CD4-positive, CD25-positive, alpha-beta regulatory T cell (primary cell): ENCODE data around the gene ORAI1. TPM values are rescaled to one million over a fixed set of nuclear protein-coding genes. Genes with fewer than 3 reads are reported as not detected.

ENCODE experiments used
- ATAC-seq, 2 donors: fragments of 150-1000 bp; cut with Tn5 transposase; one replicate each; pipeline ENCODE4 v1.10.0; 2021; ENCODE audit warnings: low read depth in 2 of 2, moderate number of reproducible peaks in 2 of 2, moderate library complexity in 1 of 2
- DNase-seq, 3 donors: peaks; one replicate each; pipeline versions ENCODE4 v3.0.0 to v3.0.0-alpha.2; 2012 to 2022; ENCODE audit warnings: mixed read lengths in 1 of 3
- H3K27ac ChIP-seq: one replicate; pipeline ENCODE4 v1.7.0; 2013; ENCODE audit warnings: mild to moderate bottlenecking, low read length; ENCODE audit not compliant: insufficient read depth, poor library complexity, severe bottlenecking
- H3K27me3 ChIP-seq: one replicate; pipeline ENCODE4 v1.7.0; 2013; ENCODE audit warnings: low read length; ENCODE audit not compliant: control insufficient read depth, insufficient read depth
- H3K36me3 ChIP-seq: one replicate; pipeline ENCODE4 v1.7.0; 2013; ENCODE audit warnings: mild to moderate bottlenecking, low read length, moderate library complexity; ENCODE audit not compliant: control insufficient read depth, insufficient read depth
- H3K4me1 ChIP-seq: 2 replicates; pipeline ENCODE4 v1.7.0; 2013; ENCODE audit warnings: mild to moderate bottlenecking, low read length; ENCODE audit not compliant: insufficient read depth, control insufficient read depth, poor library complexity, severe bottlenecking
- H3K4me3 ChIP-seq: one replicate; pipeline ENCODE4 v1.7.0; 2013; ENCODE audit warnings: low read depth, mild to moderate bottlenecking, low read length, moderate library complexity
- H3K9me3 ChIP-seq, 2 experiments: 1 replicate in 1 of 2; 2 replicates in 1 of 2; pipeline ENCODE4 v1.7.0; 2013; ENCODE audit warnings: low read length in 2 of 2, mild to moderate bottlenecking in 1 of 2, moderate library complexity in 1 of 2; ENCODE audit not compliant: control insufficient read depth in 2 of 2
- H3K27ac Mint-ChIP-seq, 3 donors: one replicate each; pipeline ENCODE4 v1.8.0; 2020 to 2022; ENCODE audit warnings: mild to moderate bottlenecking in 3 of 3, mixed read lengths in 3 of 3, moderate library complexity in 2 of 3
- H3K27me3 Mint-ChIP-seq: one replicate; pipeline ENCODE4 v1.8.0; 2022; ENCODE audit warnings: mild to moderate bottlenecking, mixed read lengths
- H3K36me3 Mint-ChIP-seq: one replicate; pipeline ENCODE4 v1.8.0; 2020; ENCODE audit warnings: mixed read lengths
- H3K4me1 Mint-ChIP-seq, 4 donors: one replicate each; pipeline ENCODE4 v1.8.0; 2020 to 2022; ENCODE audit warnings: mixed read lengths in 4 of 4, mild to moderate bottlenecking in 1 of 4
- H3K4me3 Mint-ChIP-seq, 4 donors: one replicate each; pipeline ENCODE4 v1.8.0; 2020 to 2022; ENCODE audit warnings: mild to moderate bottlenecking in 4 of 4, mixed read lengths in 4 of 4, moderate library complexity in 3 of 4
- H3K9me3 Mint-ChIP-seq, 7 donors: one replicate each; pipeline ENCODE4 v1.8.0; 2020 to 2022; ENCODE audit warnings: mixed read lengths in 7 of 7, mild to moderate bottlenecking in 3 of 7, moderate library complexity in 2 of 7
- polyA plus RNA-seq, 4 donors: library from polyadenylated mRNA; unstranded; fragments of 300-500 nt; fragmentation: Illumina TruSeq; gene quantifications; one replicate each; pipeline ENCODE4 v1.2.3, GENCODE V29; 2021
- total RNA-seq: library from RNA; stranded (reverse); gene quantifications from one replicate; pipeline ENCODE4 v1.2.3, GENCODE V29; 2022

The ORAI1 gene
- total RNA-seq (53.5 TPM), polyA plus RNA-seq (100 to 1,000 TPM; 142 to 181 (median 173) TPM)

GRCh38 chr12:121626087-121626852 lies at the start of gene ORAI1:
Gene ORAI1 (plus strand): TSS chr12:121626530.
- H3K27ac ChIP-seq = peak within 1 kb of the TSS; percentile 94
- peaks cover 53% of the 10 kb centered on the region for H3K4me1 ChIP-seq
- Mint-ChIP-seq H3K36me3 (peaks cover 6% of the 10 kb centered on the region), H3K27ac (peak within 1 kb of the TSS; percentile 92 to 97 (median 97)), H3K4me3 (peak within 1 kb of the TSS; percentile 95 to 100 (median 97)), H3K4me1 (peaks cover 21 to 50% (median 34%) of the 10 kb centered on the region in 4 donors), H3K9me3 (no peaks in the 10 kb centered on the region), H3K27me3 (no peaks in the 10 kb centered on the region)
- peaks cover 9% of the 10 kb centered on the region for H3K36me3 ChIP-seq
- H3K4me3 ChIP-seq = peak within 1 kb of the TSS; percentile 91
- H3K27me3 ChIP-seq = no peaks in the 10 kb centered on the region
- DNase-seq (peak; percentile 93 to 97 (median 95)), ATAC-seq (peak; percentile 82 to 85)
- H3K9me3 ChIP-seq = no peaks in the 10 kb centered on the region

GRCh38 chr12:121576851-121577391 lies 49.4 kb upstream of the ORAI1 start:
- ATAC-seq (no peak), DNase-seq (no peak)
- H3K4me3 Mint-ChIP-seq = peak overlapping the region; percentile 67 to 89 (median 83)
- H3K4me1 Mint-ChIP-seq = peaks cover 5 to 54% (median 25%) of the 10 kb centered on the region in 4 donors
- H3K9me3 Mint-ChIP-seq = peaks cover 0 to 2% (median 0%) of the 10 kb centered on the region in 7 donors
- Histone ChIP-seq H3K9me3 (no peaks in the 10 kb centered on the region), H3K27ac (peak overlapping the region; percentile 23), H3K36me3 (peaks cover 33% of the 10 kb centered on the region), H3K27me3 (no peaks in the 10 kb centered on the region), H3K4me1 (peaks cover 48% of the 10 kb centered on the region), H3K4me3 (no peak overlapping the region)
- H3K27ac Mint-ChIP-seq = peak overlapping the region; percentile 69 to 91 (median 85)
- H3K36me3 Mint-ChIP-seq = peaks cover 31% of the 10 kb centered on the region
- H3K27me3 Mint-ChIP-seq = no peaks in the 10 kb centered on the region

- DNase-seq = no peak
- H3K4me3 Mint-ChIP-seq = peak overlapping the region; percentile 67 to 89 (median 83)
- Histone ChIP-seq H3K36me3 (peaks cover 26% of the 10 kb centered on the region), H3K4me3 (no peak overlapping the region), H3K27me3 (no peaks in the 10 kb centered on the region), H3K4me1 (peaks cover 55% of the 10 kb centered on the region), H3K27ac (peak overlapping the region; percentile 23), H3K9me3 (no peaks in the 10 kb centered on the region)
- ATAC-seq = no peak
- peaks cover 5 to 55% (median 28%) of the 10 kb centered on the region in 4 donors for H3K4me1 Mint-ChIP-seq
- peaks cover 0 to 2% (median 0%) of the 10 kb centered on the region in 7 donors for H3K9me3 Mint-ChIP-seq
- peaks cover 25% of the 10 kb centered on the region for H3K36me3 Mint-ChIP-seq
- no peaks in the 10 kb centered on the region for H3K27me3 Mint-ChIP-seq
- H3K27ac Mint-ChIP-seq = peak overlapping the region; percentile 46 to 91 (median 85)
These were observed 48.7 kb upstream of the ORAI1 start for GRCh38 chr12:121577443-121578180.

GRCh38 chr12:121578230-121579189 lies 47.8 kb upstream of the ORAI1 start:
- peak in 2 of 3 donors; percentile 32 to 39 for DNase-seq
- Mint-ChIP-seq H3K27me3 (no peaks in the 10 kb centered on the region), H3K27ac (peak overlapping the region; percentile 89 to 91 (median 90)), H3K4me3 (peak overlapping the region; percentile 88 to 100 (median 90)), H3K36me3 (peaks cover 25% of the 10 kb centered on the region), H3K4me1 (peaks cover 5 to 64% (median 35%) of the 10 kb centered on the region in 4 donors), H3K9me3 (peaks cover 0 to 2% (median 0%) of the 10 kb centered on the region in 7 donors)
- Histone ChIP-seq H3K9me3 (no peaks in the 10 kb centered on the region), H3K36me3 (peaks cover 23% of the 10 kb centered on the region), H3K27me3 (no peaks in the 10 kb centered on the region), H3K4me3 (peak overlapping the region; percentile 24), H3K27ac (peak overlapping the region; percentile 93), H3K4me1 (peaks cover 60% of the 10 kb centered on the region)
- ATAC-seq = peak in 1 of 2 donors; percentile 8

GRCh38 chr12:121579190-121579791 lies 47.0 kb upstream of the ORAI1 start:
- Histone ChIP-seq H3K4me3 (peak overlapping the region; percentile 95), H3K27me3 (no peaks in the 10 kb centered on the region), H3K36me3 (peaks cover 17% of the 10 kb centered on the region), H3K27ac (peak overlapping the region; percentile 93), H3K9me3 (no peaks in the 10 kb centered on the region), H3K4me1 (peaks cover 60% of the 10 kb centered on the region)
- Mint-ChIP-seq H3K36me3 (peaks cover 18% of the 10 kb centered on the region), H3K4me3 (peak overlapping the region; percentile 87 to 100 (median 96)), H3K27me3 (no peaks in the 10 kb centered on the region), H3K27ac (peak overlapping the region; percentile 95 to 100 (median 99)), H3K4me1 (peaks cover 5 to 67% (median 40%) of the 10 kb centered on the region in 4 donors), H3K9me3 (peaks cover 0 to 2% (median 0%) of the 10 kb centered on the region in 7 donors)
- DNase-seq = peak; percentile 28 to 51 (median 39)
- peak in 1 of 2 donors; percentile 8 for ATAC-seq

- peak overlapping the region; percentile 95 for H3K4me3 ChIP-seq
- DNase-seq (peak; percentile 66 to 84 (median 75)), ATAC-seq (peak; percentile 55 to 59)
- peak overlapping the region; percentile 95 to 100 (median 99) for H3K27ac Mint-ChIP-seq
- peaks cover 60% of the 10 kb centered on the region for H3K4me1 ChIP-seq
- peaks cover 8% of the 10 kb centered on the region for H3K36me3 ChIP-seq
- no peaks in the 10 kb centered on the region for H3K27me3 Mint-ChIP-seq
- H3K4me1 Mint-ChIP-seq = peaks cover 5 to 72% (median 40%) of the 10 kb centered on the region in 4 donors
- H3K4me3 Mint-ChIP-seq = peak overlapping the region; percentile 87 to 100 (median 96)
- peaks cover 11% of the 10 kb centered on the region for H3K36me3 Mint-ChIP-seq
- H3K27me3 ChIP-seq = no peaks in the 10 kb centered on the region
- peak overlapping the region; percentile 93 for H3K27ac ChIP-seq
- H3K9me3 Mint-ChIP-seq = peaks cover 0 to 2% (median 0%) of the 10 kb centered on the region in 7 donors
- H3K9me3 ChIP-seq = no peaks in the 10 kb centered on the region
These were observed 46.1 kb upstream of the ORAI1 start for GRCh38 chr12:121579981-121580868.
